ENCODE measurements around the gene CRIM1. TPM values are rescaled to one million over a fixed set of nuclear protein-coding genes. Genes with fewer than 3 reads are reported as not detected.
"Not testable (repeated sequence)": the region's sequence is repeated elsewhere in the genome, so short reads cannot be mapped to it uniquely, and the experiment has no call there.

The CRIM1 gene
- total RNA-seq, 1 donor from 2014 or later = 60.4 TPM

DNA sequence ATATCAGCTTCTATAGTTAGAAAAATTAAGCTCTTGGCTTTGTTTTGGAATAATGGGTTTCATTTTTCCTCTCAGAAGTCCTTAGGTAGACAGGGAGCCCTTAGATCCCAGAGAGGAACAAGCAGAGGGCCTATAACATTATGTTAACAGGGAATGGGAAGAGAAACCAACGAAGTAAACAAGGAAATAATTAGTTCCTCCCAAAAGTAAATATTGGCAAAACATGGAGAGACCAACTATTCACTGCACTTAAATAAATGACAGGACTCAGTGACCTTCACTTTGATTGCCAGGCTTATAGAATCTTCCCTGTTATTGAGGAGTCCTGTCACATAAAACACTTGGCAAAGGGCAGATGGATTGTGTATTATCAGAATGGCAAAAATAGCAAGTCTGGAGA, 5.3 kb downstream of the CRIM1 start:
- H3K27me3 ChIP-seq = no peaks in the 10 kb centered on the region
- H3K9me3 ChIP-seq = no peaks in the 10 kb centered on the region
- H3K27ac ChIP-seq = no peak overlapping the region
- intact Hi-C loops (cut with DNase I) = no loop called here
- no peak overlapping the region for H3K4me3 ChIP-seq
- peaks cover 73% of the 10 kb centered on the region for H3K4me1 ChIP-seq
- no peak for DNase-seq (ENCODE audit: extremely low spot score in 2 of 2)
- no peak for TF ChIP-seq POLR2AphosphoS5 (IDR thresholded peaks at IDR 0.05; ENCODE audit: insufficient read depth in 1 of 2, low read depth in 1 of 2)
- no peak for TF ChIP-seq POLR2A (IDR thresholded peaks at IDR 0.05)
- TF ChIP-seq, protein P1, sequence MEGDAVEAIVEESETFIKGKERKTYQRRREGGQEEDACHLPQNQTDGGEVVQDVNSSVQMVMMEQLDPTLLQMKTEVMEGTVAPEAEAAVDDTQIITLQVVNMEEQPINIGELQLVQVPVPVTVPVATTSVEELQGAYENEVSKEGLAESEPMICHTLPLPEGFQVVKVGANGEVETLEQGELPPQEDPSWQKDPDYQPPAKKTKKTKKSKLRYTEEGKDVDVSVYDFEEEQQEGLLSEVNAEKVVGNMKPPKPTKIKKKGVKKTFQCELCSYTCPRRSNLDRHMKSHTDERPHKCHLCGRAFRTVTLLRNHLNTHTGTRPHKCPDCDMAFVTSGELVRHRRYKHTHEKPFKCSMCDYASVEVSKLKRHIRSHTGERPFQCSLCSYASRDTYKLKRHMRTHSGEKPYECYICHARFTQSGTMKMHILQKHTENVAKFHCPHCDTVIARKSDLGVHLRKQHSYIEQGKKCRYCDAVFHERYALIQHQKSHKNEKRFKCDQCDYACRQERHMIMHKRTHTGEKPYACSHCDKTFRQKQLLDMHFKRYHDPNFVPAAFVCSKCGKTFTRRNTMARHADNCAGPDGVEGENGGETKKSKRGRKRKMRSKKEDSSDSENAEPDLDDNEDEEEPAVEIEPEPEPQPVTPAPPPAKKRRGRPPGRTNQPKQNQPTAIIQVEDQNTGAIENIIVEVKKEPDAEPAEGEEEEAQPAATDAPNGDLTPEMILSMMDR (IDR thresholded peaks at IDR 0.05) = no peak
- H3K36me3 ChIP-seq = no peaks in the 10 kb centered on the region

DNA sequence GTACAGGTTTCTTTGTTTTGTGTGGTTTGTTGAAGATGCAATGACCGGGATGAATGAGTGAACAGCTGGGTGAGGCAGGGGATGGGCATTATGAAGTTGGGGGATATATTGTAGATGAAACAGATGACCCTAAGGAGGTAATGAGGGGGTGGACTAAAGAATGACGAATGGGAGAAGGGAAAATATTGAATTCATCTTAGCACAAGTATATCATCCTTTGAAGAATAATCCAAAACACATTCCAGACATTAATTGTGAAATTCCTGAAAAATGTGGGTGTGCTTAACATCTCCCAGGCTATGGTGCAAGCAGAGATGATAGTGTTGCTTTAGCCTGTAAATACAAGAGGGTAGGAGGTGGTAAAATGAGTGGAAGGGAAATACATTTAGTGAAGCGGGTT, 5.8 kb downstream of the CRIM1 start:
- no peak for DNase-seq (ENCODE audit: extremely low spot score in 2 of 2)
- H3K9me3 ChIP-seq = no peaks in the 10 kb centered on the region
- intact Hi-C loops (cut with DNase I) = no loop called here
- no peaks in the 10 kb centered on the region for H3K27me3 ChIP-seq
- peaks cover 79% of the 10 kb centered on the region for H3K4me1 ChIP-seq
- no peak overlapping the region for H3K27ac ChIP-seq
- H3K36me3 ChIP-seq = no peaks in the 10 kb centered on the region
- no peak for TF ChIP-seq POLR2AphosphoS5 (IDR thresholded peaks at IDR 0.05; ENCODE audit: insufficient read depth in 1 of 2, low read depth in 1 of 2)
- TF ChIP-seq, protein P1 (IDR thresholded peaks at IDR 0.05) = no peak
- TF ChIP-seq POLR2A (IDR thresholded peaks at IDR 0.05) = no peak
- H3K4me3 ChIP-seq = no peak overlapping the region

DNA sequence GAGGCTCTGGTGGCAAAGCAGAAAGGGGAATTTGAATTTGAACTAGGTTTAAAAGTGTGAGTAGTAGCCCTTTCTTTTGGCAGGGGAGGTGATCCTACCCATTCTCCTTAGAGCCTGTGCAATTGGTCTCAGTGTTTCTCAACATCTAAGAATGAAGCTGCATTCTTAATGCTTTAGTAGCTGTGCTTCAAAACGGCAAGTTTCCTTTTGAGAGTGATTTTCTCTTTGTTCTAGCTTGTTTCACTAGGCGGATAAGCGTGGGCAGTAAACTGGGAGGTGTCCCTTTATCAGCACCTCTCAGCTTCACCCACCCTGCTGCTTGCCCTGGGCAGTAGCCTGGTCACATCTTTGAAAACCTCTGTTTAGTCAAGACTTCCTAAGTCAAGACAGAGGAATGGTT, 6.7 kb downstream of the CRIM1 start:
- H3K27ac ChIP-seq = no peak overlapping the region
- no peaks in the 10 kb centered on the region for H3K36me3 ChIP-seq
- no peak for TF ChIP-seq POLR2AphosphoS5 (IDR thresholded peaks at IDR 0.05; ENCODE audit: insufficient read depth in 1 of 2, low read depth in 1 of 2)
- TF ChIP-seq POLR2A (IDR thresholded peaks at IDR 0.05) = no peak
- TF ChIP-seq, protein P1 (IDR thresholded peaks at IDR 0.05) = no peak
- intact Hi-C loops (cut with DNase I) = no loop called here
- no peak for DNase-seq (ENCODE audit: extremely low spot score in 2 of 2)
- H3K9me3 ChIP-seq = no peaks in the 10 kb centered on the region
- H3K4me1 ChIP-seq = peaks cover 84% of the 10 kb centered on the region
- no peak overlapping the region for H3K4me3 ChIP-seq
- H3K27me3 ChIP-seq = no peaks in the 10 kb centered on the region

DNA sequence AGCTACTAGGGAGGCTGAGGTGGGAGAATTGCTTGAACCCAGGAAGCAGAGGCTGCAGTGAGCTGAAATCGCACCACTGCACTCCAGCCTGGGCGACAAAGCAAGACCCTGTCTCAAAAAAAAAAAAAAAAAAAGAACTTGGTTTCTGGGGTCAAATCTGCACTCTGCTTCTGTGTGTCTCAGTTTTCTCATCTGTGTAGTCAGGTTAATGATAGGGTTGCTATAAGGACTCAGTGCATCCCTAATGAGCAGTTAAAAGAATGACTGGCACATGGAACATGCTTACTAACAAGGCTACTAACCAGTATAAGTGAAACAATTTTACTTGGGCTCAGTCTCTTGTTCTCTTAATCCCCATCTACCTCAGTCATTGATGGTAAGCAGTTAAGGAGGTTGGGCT, 7.5 kb downstream of the CRIM1 start:
- intact Hi-C loops (cut with DNase I); DNase-seq (ENCODE audit: extremely low spot score in 2 of 2); H3K27ac ChIP-seq; H3K27me3 ChIP-seq; H3K4me3 ChIP-seq; H3K36me3 ChIP-seq; H3K9me3 ChIP-seq: not testable (repeated sequence)
- peaks cover 86% of the 10 kb centered on the region for H3K4me1 ChIP-seq

DNA sequence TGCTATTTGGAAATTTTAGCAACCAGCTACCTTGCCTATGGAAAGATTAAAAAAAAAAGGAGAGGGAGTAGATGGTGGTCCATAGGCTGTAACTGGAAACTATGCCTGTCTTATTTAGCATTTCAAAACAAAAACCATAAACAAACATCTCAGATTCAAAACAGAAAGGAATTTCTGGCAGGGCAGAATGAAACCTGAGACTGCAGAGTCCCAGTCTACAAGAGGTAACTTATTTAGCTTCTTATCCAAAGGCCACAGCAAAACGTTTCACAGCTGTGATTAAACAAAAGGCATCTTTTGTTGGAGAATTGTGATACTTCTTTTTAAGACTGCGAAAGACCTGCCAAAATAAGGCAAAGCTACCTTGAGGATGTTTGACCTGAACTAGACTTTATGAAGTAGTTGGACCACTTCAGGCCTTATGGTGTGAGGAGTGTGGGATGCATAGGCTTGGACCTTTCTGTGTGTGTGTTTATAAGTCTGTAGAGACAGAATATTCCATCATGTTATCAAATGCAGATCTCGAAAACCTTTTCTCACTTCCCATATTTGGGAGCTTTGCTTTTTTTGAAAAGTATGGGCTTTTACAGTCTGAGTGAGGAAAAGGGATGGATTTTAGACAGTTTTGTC, 11.0 kb downstream of the CRIM1 start:
- H3K4me3 ChIP-seq = no peak overlapping the region
- H3K27ac ChIP-seq = peak overlapping the region; percentile 14
- intact Hi-C loops (cut with DNase I) = no loop called here
- TF ChIP-seq, protein P1 (IDR thresholded peaks at IDR 0.05) = no peak
- TF ChIP-seq POLR2A (IDR thresholded peaks at IDR 0.05) (no peak), POLR2AphosphoS5 (IDR thresholded peaks at IDR 0.05; ENCODE audit: insufficient read depth in 1 of 2, low read depth in 1 of 2) (no peak)
- no peaks in the 10 kb centered on the region for H3K9me3 ChIP-seq
- H3K4me1 ChIP-seq = peaks cover 86% of the 10 kb centered on the region
- H3K36me3 ChIP-seq = no peaks in the 10 kb centered on the region
- no peak for DNase-seq (ENCODE audit: extremely low spot score in 2 of 2)
- H3K27me3 ChIP-seq = no peaks in the 10 kb centered on the region

Data from vagina (tissue), 2 donors.